H1 (cell line): Measurements from ENCODE around the gene OSR1.
"Not testable (repeated sequence)": the region's sequence is repeated elsewhere in the genome, so short reads cannot be mapped to it uniquely, and the experiment has no call there.

ENCODE experiments used
- ATF3 ChIP-seq: IDR thresholded peaks from 2 replicates; pipeline ENCODE4 v1.6.1; 2011; ENCODE audit warnings: low read depth, mild to moderate bottlenecking, low read length; ENCODE audit not compliant: insufficient read depth
- CEBPB ChIP-seq: IDR thresholded peaks from 2 replicates; pipeline ENCODE4 v1.6.1; 2012; ENCODE audit warnings: low read depth, low read length
- CHD2 ChIP-seq: IDR thresholded peaks from 2 replicates; pipeline ENCODE4 v1.6.1; 2012; ENCODE audit warnings: low read length, improper control_type of control experiment
- EP300 ChIP-seq, 2 experiments: IDR thresholded peaks; 1 replicate in 1 of 2; 2 replicates in 1 of 2; pipeline ENCODE4 v1.6.1; 2011 to 2012; ENCODE audit warnings: low read depth in 2 of 2, low read length in 2 of 2, mild to moderate bottlenecking in 2 of 2, borderline replicate concordance in 1 of 2, inconsistent platforms in 1 of 2, moderate library complexity in 1 of 2
- NRF1 ChIP-seq: IDR thresholded peaks from 2 replicates; pipeline ENCODE4 v1.6.1; 2011; ENCODE audit warnings: mild to moderate bottlenecking, low read depth, low read length, improper control_type of control experiment
- POLR2A ChIP-seq, 2 experiments: IDR thresholded peaks; 1 replicate in 1 of 2; 2 replicates in 1 of 2; pipeline ENCODE4 v1.6.1; 2011; ENCODE audit warnings: low read depth in 2 of 2, low read length in 2 of 2, mild to moderate bottlenecking in 2 of 2; ENCODE audit errors: control extremely low read depth in 1 of 2
- POLR2AphosphoS5 ChIP-seq: IDR thresholded peaks from 2 replicates; pipeline ENCODE4 v1.6.1; 2011; ENCODE audit warnings: low read depth, low read length
- RAD21 ChIP-seq, 2 experiments: IDR thresholded peaks in 1 of 2; conservative IDR thresholded peaks in 1 of 2; 2 replicates each; pipeline ENCODE4 v1.6.1; 2011; ENCODE audit warnings: low read depth in 2 of 2, low read length in 2 of 2, improper control_type of control experiment in 1 of 2, inconsistent platforms in 1 of 2, mild to moderate bottlenecking in 1 of 2, moderate library complexity in 1 of 2
- SIN3A ChIP-seq, 2 experiments: IDR thresholded peaks in 1 of 2; conservative IDR thresholded peaks in 1 of 2; 2 replicates each; pipeline ENCODE4 v1.6.1; 2011 to 2012; ENCODE audit warnings: low read length in 2 of 2, improper control_type of control experiment in 1 of 2, low read depth in 1 of 2, mild to moderate bottlenecking in 1 of 2
- TCF12 ChIP-seq: IDR thresholded peaks from 2 replicates; pipeline ENCODE4 v1.6.1; 2011; ENCODE audit warnings: low read depth, mild to moderate bottlenecking, low read length
- TF ChIP-seq, protein P1 (sequence below), 3 experiments: IDR thresholded peaks; 1 replicate in 2 of 3; 2 replicates in 1 of 3; pipeline versions ENCODE4 v1.5.1 to v1.6.1; 2011; ENCODE audit warnings: low read length in 3 of 3, mild to moderate bottlenecking in 3 of 3, inconsistent platforms in 2 of 3, low read depth in 1 of 3, moderate library complexity in 1 of 3; ENCODE audit not compliant: insufficient read depth in 1 of 3; ENCODE audit errors: control extremely low read depth in 1 of 3

DNA sequence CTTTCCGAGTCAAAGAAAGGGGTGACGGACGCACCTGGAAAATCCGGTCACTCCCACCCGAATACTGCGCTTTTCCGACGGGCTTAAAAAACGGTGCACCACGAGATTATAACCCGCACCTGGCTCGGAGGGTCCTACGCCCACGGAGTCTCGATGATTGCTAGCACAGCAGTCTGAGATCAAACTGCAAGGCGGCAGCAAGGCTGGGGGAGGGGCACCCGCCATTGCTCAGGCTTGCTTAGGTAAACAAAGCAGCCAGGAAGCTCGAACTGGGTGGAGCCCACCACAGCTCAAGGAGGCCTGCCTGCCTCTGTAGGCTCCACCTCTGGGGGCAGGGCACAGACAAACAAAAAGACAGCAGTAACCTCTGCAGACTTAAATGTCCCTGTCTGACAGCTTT lies 52.4 kb downstream of the OSR1 start:
- TF ChIP-seq, protein P1, sequence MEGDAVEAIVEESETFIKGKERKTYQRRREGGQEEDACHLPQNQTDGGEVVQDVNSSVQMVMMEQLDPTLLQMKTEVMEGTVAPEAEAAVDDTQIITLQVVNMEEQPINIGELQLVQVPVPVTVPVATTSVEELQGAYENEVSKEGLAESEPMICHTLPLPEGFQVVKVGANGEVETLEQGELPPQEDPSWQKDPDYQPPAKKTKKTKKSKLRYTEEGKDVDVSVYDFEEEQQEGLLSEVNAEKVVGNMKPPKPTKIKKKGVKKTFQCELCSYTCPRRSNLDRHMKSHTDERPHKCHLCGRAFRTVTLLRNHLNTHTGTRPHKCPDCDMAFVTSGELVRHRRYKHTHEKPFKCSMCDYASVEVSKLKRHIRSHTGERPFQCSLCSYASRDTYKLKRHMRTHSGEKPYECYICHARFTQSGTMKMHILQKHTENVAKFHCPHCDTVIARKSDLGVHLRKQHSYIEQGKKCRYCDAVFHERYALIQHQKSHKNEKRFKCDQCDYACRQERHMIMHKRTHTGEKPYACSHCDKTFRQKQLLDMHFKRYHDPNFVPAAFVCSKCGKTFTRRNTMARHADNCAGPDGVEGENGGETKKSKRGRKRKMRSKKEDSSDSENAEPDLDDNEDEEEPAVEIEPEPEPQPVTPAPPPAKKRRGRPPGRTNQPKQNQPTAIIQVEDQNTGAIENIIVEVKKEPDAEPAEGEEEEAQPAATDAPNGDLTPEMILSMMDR (IDR thresholded peaks at IDR 0.05; ENCODE audit: control extremely low read depth in 1 of 3, insufficient read depth in 1 of 3, low read depth in 1 of 3, low read length in 3 of 3) = not testable (repeated sequence)
- TF ChIP-seq RAD21 (IDR thresholded peaks at IDR 0.05 in 1 of 2, conservative IDR thresholded peaks at IDR 0.05 in 1 of 2; ENCODE audit: low read depth in 2 of 2, low read length in 2 of 2); CHD2; NRF1; TCF12; EP300 (IDR thresholded peaks at IDR 0.05; ENCODE audit: borderline replicate concordance in 1 of 2, low read depth in 2 of 2, low read length in 2 of 2); POLR2A (IDR thresholded peaks at IDR 0.05; ENCODE audit: control extremely low read depth in 1 of 2, low read depth in 2 of 2, low read length in 2 of 2); POLR2AphosphoS5; ATF3; SIN3A (conservative IDR thresholded peaks at IDR 0.05 in 1 of 2, IDR thresholded peaks at IDR 0.05 in 1 of 2; ENCODE audit: low read depth in 1 of 2, low read length in 2 of 2); CEBPB: not testable (repeated sequence)
